Muscle layer of duodenum (tissue), 2 donors: ENCODE results near the gene KLF5.

Experiments
- H3K27ac ChIP-seq: one replicate; pipeline ENCODE4 v1.7.0; 2013; ENCODE audit warnings: mild to moderate bottlenecking, low read length
- H3K27me3 ChIP-seq: one replicate; pipeline ENCODE4 v1.7.0; 2013; ENCODE audit warnings: low read depth, mild to moderate bottlenecking, control low read depth, low read length
- H3K36me3 ChIP-seq, 2 donors: one replicate each; pipeline ENCODE4 v1.7.0; 2013; ENCODE audit warnings: low read length in 2 of 2, control low read depth in 1 of 2, mild to moderate bottlenecking in 1 of 2; ENCODE audit not compliant: insufficient read depth in 2 of 2, control insufficient read depth in 1 of 2
- H3K4me1 ChIP-seq, 2 donors: one replicate each; pipeline ENCODE4 v1.7.0; 2013; ENCODE audit warnings: low read length in 2 of 2, mild to moderate bottlenecking in 2 of 2, control low read depth in 1 of 2, moderate library complexity in 1 of 2; ENCODE audit not compliant: insufficient read depth in 2 of 2, control insufficient read depth in 1 of 2
- H3K4me3 ChIP-seq, 2 donors: one replicate each; pipeline ENCODE4 v1.7.0; 2013; ENCODE audit warnings: low read length in 2 of 2, low read depth in 1 of 2, mild to moderate bottlenecking in 1 of 2
- H3K9me3 ChIP-seq, 2 donors: one replicate each; pipeline ENCODE4 v1.7.0; 2013; ENCODE audit warnings: low read length in 2 of 2, control low read depth in 1 of 2, mild to moderate bottlenecking in 1 of 2; ENCODE audit not compliant: control insufficient read depth in 1 of 2
- donor health status: healthy.

The KLF5 gene

DNA sequence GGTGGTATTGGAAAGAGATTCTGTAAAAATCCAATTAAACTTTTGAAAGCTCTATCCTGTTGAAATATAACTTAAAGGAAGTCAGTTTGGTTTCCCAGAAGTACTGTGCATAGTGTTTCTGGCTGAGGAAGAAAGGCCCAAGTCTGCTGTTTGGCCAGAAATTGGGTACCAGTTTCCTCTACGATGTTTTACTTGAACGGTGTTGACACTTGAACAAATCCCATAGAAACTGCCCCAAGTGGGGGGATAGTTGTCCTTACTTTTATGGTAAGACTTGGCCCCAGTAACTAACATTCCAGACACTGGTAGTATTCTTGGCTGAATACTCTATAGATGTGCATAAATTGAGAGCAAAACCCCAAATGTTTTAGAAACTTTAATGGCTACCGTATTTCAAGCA lies 14.2 kb downstream of the KLF5 start:
- no peaks in the 10 kb centered on the region for H3K27me3 ChIP-seq
- peaks cover 0 to 5% of the 10 kb centered on the region in 2 donors for H3K4me1 ChIP-seq
- H3K36me3 ChIP-seq: peaks cover 0 to 5% of the 10 kb centered on the region in 2 donors
- H3K4me3 ChIP-seq: peak overlapping the region in 1 of 2 donors; percentile 5
- H3K9me3 ChIP-seq: no peaks in the 10 kb centered on the region
- peak overlapping the region; percentile 56 for H3K27ac ChIP-seq

DNA sequence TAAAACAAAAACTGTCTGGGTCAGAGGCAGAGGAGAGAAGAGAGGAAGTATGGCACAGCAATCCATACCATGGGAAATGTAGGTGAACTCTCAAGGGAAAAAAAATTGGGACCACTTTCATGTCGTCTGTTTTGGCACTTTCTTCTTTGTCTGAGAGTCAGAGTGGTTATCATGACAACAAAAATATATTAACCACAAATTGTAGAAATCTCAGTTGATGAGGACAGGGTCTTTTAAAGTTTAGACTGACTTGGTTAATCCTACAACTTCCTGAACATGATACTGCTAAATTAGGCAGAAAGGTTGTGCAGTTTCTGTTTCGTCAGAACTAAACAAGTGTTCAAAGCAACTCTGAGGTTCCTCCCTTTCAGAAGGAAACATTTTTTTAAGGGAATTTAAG lies 15.2 kb downstream of the KLF5 start:
- Histone ChIP-seq H3K36me3 (peaks cover 0 to 5% of the 10 kb centered on the region in 2 donors), H3K4me3 (no peak overlapping the region)

DNA sequence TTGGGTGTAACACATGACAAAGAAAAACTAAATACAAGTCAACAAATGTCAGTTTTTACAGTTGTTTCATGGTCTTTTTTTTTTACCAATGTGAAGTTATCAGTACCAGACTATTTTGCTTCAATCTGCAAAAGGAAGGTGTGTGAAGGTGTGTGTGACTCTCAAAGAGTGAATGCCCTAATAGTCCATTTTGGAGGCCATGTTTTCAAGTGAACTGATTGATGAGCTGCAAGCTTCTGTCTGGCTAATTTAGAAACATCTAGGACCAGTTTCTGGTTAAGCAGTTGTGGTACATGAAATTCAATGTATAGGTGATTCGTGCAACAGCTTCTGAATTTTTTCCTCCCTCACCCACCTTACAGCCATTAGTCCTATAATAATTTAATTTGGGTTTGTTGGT lies 16.1 kb downstream of the KLF5 start:
- H3K36me3 ChIP-seq: peaks cover 0 to 5% of the 10 kb centered on the region in 2 donors
- no peak overlapping the region for H3K4me3 ChIP-seq
- H3K4me1 ChIP-seq: peaks cover 0 to 5% of the 10 kb centered on the region in 2 donors
- H3K27me3 ChIP-seq: no peaks in the 10 kb centered on the region
- H3K27ac ChIP-seq: no peak overlapping the region
- H3K9me3 ChIP-seq: no peaks in the 10 kb centered on the region

More for the DNA sequence above, 15.2 kb downstream of the KLF5 start:
- Histone ChIP-seq H3K9me3 (no peaks in the 10 kb centered on the region), H3K27me3 (no peaks in the 10 kb centered on the region), H3K4me1 (peaks cover 0 to 5% of the 10 kb centered on the region in 2 donors), H3K27ac (no peak overlapping the region)

DNA sequence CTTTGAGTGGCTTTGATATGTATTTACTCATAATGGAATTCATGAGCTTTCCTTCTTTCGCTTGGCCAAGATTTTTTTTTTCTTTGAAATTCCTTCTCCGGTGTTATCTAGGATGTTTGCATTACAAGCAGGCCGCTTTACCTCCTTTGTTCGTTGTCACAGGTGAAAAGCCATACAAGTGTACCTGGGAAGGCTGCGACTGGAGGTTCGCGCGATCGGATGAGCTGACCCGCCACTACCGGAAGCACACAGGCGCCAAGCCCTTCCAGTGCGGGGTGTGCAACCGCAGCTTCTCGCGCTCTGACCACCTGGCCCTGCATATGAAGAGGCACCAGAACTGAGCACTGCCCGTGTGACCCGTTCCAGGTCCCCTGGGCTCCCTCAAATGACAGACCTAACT lies 16.7 kb downstream of the KLF5 start:
- H3K4me3 ChIP-seq: no peak overlapping the region
- no peaks in the 10 kb centered on the region for H3K27me3 ChIP-seq
- no peak overlapping the region for H3K27ac ChIP-seq
- H3K36me3 ChIP-seq: peaks cover 0 to 5% of the 10 kb centered on the region in 2 donors
- no peaks in the 10 kb centered on the region for H3K9me3 ChIP-seq
- H3K4me1 ChIP-seq: peaks cover 0 to 5% of the 10 kb centered on the region in 2 donors

DNA sequence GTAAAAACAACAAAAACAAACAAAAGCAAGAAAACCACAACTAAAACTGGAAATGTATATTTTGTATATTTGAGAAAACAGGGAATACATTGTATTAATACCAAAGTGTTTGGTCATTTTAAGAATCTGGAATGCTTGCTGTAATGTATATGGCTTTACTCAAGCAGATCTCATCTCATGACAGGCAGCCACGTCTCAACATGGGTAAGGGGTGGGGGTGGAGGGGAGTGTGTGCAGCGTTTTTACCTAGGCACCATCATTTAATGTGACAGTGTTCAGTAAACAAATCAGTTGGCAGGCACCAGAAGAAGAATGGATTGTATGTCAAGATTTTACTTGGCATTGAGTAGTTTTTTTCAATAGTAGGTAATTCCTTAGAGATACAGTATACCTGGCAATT lies 17.1 kb downstream of the KLF5 start:
- Histone ChIP-seq H3K36me3 (peaks cover 0 to 5% of the 10 kb centered on the region in 2 donors), H3K27ac (no peak overlapping the region), H3K4me1 (peaks cover 0 to 3% of the 10 kb centered on the region in 2 donors), H3K27me3 (no peaks in the 10 kb centered on the region), H3K4me3 (no peak overlapping the region), H3K9me3 (no peaks in the 10 kb centered on the region)

DNA sequence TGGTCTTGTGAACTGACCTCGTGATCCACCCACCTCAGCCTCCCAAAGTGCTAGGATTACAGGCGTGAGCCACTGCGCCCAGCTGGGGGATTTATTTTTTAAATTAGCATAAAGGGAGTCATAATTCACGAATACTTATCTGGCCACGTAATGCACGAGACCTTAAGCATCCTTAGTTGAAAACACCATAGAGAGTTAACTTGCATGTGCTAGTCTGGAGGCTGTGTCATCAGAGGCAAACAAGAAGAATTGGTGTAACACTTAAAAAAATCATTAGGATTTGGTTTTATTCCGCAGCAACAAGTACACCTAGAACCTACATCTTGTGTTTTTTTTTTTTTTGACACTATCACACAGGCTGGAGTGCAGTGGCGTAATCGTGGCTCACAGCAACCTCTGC lies 19.1 kb downstream of the KLF5 start:
- Histone ChIP-seq H3K27ac (no peak overlapping the region), H3K4me1 (no peaks in the 10 kb centered on the region)

DNA sequence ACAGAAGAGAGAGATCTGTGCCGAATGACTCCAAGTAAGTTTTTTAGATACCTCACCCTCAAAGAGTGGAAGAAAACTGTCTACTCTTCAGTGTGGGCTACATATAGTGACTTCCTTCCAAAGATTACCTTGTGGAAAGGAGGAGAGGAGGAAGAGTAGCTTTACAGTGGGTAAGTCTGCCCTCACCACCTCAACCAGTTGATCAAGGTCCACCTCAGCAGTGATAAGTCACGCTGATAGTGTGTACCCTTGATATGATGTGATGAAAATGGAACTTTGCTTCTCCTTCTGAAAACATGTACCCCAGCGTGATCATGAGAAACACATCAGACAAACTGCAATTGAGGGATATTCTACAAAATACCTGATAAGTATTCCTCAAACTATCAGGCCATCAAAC lies 20.6 kb downstream of the KLF5 start:
- peaks cover 0 to 5% of the 10 kb centered on the region in 2 donors for H3K36me3 ChIP-seq
- H3K27ac ChIP-seq: no peak overlapping the region
- no peaks in the 10 kb centered on the region for H3K9me3 ChIP-seq
- H3K27me3 ChIP-seq: no peaks in the 10 kb centered on the region
- no peaks in the 10 kb centered on the region for H3K4me1 ChIP-seq
- no peak overlapping the region for H3K4me3 ChIP-seq

More for the DNA sequence above, 19.1 kb downstream of the KLF5 start:
- Histone ChIP-seq H3K4me3 (no peak overlapping the region), H3K9me3 (no peaks in the 10 kb centered on the region), H3K36me3 (peaks cover 0 to 5% of the 10 kb centered on the region in 2 donors), H3K27me3 (no peaks in the 10 kb centered on the region)

DNA sequence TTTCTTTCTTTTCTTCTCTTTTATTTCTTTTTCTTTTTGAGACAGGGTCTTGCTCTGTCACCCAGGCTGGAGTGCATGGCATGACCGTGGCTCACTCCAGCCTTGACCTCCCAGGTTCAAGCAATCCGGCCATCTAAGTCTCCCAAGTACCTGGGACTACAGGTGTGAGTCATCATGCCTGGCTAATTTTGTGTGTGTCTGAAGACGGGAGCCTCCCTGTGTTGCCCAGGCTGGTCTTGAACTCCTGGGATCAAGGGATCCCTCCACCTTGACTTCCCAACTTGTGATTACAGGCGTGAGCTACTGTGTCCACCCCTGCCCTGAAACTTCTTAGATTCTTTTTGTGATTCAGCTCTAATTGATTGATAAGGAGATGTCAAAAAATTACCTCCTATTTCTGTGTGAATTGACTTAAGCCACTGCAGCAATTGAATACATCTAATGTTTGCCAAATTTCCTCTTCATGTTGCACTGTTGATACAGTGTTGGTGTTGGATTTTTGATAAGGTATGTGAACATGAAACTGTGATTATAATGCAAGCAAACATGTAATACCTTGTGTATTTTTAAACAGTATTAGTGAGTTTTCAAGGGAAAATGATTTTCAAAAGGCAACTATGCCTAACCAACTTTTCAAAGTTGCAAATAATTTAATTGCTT lies 22.6 kb downstream of the KLF5 start:
- Histone ChIP-seq H3K27ac (no peak overlapping the region), H3K27me3 (no peaks in the 10 kb centered on the region), H3K36me3 (no peaks in the 10 kb centered on the region), H3K4me1 (no peaks in the 10 kb centered on the region), H3K9me3 (no peaks in the 10 kb centered on the region), H3K4me3 (no peak overlapping the region)

DNA sequence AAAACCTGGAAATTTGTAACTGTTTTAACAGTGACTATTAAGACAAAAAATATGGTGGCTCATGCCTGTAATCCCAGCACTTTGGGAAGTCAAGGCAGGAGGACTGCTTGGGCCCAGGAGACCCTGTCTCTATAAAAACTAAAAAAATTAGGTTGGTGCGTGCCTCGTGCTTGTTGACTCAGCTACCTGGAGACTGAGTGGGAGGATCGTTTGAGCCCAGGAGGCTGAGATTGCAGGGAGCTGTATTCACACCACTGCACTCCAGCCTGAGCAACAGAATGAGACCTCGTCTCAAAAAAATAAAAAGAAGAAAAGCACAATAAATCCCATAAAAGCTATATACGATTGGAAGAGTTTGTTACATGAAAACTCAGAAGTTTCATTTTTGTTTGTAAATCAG lies 23.7 kb downstream of the KLF5 start:
- Histone ChIP-seq H3K36me3 (no peaks in the 10 kb centered on the region), H3K9me3 (no peaks in the 10 kb centered on the region), H3K4me1 (no peaks in the 10 kb centered on the region), H3K4me3 (no peak overlapping the region), H3K27ac (no peak overlapping the region), H3K27me3 (no peaks in the 10 kb centered on the region)

DNA sequence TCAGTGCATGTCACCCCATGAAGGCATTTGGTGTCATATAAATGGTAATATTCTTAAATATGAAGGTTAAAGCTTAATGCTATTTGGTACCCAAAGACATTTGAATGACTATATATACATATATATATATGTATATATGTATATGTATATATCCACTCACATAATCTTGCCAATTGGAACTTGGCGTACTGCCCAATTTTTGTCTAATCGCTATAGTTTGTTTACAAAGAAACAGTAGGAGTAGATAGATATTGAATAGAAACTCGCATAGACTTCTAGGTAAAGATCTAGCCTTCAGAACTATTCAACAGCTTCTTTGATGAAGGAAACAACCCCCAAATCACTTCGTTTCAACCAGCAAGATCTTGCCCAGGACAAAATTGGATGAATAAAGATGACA lies 24.1 kb downstream of the KLF5 start:
- Histone ChIP-seq H3K4me1 (no peaks in the 10 kb centered on the region), H3K4me3 (no peak overlapping the region), H3K9me3 (no peaks in the 10 kb centered on the region), H3K27ac (no peak overlapping the region), H3K27me3 (no peaks in the 10 kb centered on the region), H3K36me3 (no peaks in the 10 kb centered on the region)

DNA sequence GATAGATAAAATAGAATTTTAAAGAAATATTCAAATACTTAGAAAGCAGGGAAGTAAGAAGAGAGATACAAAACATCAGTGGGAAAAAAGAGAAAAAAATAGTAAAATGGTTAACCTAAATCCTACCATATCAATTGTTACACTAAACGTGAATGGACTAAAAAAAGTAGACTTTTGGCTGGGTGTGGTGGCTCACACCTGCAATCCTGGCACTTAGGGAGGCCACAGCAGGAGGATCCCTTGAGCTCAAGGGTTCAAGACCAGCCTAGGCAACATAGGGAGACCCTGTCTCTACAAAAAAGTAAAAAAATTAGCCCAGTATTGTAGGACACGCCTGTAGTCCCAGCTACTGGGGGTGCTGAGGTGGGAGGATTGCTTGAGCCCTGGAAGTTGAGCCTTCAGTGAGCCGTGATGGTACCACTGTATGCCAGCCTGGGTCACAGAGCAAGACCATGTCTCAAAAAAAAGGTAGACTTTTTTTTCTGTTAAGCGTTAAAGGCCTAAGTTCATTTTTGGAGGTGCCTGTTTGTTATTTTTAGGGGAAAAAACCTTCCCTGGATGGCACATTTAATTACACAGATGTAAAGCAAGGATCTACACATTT lies 29.6 kb downstream of the KLF5 start:
- Histone ChIP-seq H3K27ac (no peak overlapping the region), H3K9me3 (peaks cover 0 to 7% of the 10 kb centered on the region in 2 donors), H3K4me3 (no peak overlapping the region), H3K36me3 (peaks cover 0 to 6% of the 10 kb centered on the region in 2 donors), H3K27me3 (no peaks in the 10 kb centered on the region), H3K4me1 (no peaks in the 10 kb centered on the region)

DNA sequence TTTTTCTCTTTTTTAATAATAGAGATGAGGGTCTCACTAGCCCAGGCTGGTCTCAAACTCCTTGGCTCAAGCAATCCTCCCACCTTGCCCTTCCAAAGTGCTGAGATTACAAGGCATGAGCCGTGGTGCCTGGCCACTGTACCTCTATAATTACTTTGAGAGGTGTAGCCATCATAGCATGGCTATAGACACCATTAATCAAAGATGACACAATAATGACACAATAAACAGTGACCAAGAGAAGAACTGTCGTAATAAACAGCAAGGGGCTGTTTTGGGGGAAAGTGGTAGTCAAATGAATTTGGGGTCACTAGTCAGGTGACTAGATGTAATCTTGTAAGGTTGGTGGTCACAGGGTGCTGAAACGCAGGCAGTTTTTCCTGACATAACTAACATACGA lies 30.4 kb downstream of the KLF5 start:
- Histone ChIP-seq H3K36me3 (peaks cover 0 to 6% of the 10 kb centered on the region in 2 donors), H3K9me3 (peaks cover 0 to 7% of the 10 kb centered on the region in 2 donors), H3K4me3 (no peak overlapping the region), H3K4me1 (no peaks in the 10 kb centered on the region), H3K27me3 (no peaks in the 10 kb centered on the region), H3K27ac (no peak overlapping the region)
